Measurements from ENCODE around the gene ETNK1. TPM values are rescaled to one million over a fixed set of nuclear protein-coding genes. Genes with fewer than 3 reads are reported as not detected.
A peak's percentile ranks its signal among the peaks of the same experiment; 100 is the strongest.
"Not testable (repeated sequence)": the region's sequence is repeated elsewhere in the genome, so short reads cannot be mapped to it uniquely, and the experiment has no call there.

Gene ETNK1
- total RNA-seq, 2 donors from 2014 or later = 23.9 to 25.1 TPM

- no peak for ATAC-seq
Measured at GRCh38 chr12:22578328-22578727, 46.6 kb upstream of the ETNK1 start.

GRCh38 chr12:22588817-22589216, 36.2 kb upstream of the ETNK1 start:
- peak; percentile 52 for ATAC-seq
- no peaks in the 10 kb centered on the region for H3K27me3 ChIP-seq
- H3K4me1 ChIP-seq = no peaks in the 10 kb centered on the region
- H3K36me3 ChIP-seq (replicated peaks in 1 of 2; ENCODE audit: insufficient read depth in 1 of 2, low read depth in 2 of 2) = no peaks in the 10 kb centered on the region
- intact Hi-C loops (cut with DNase I) = no loop called here
- H3K9me3 ChIP-seq = no peaks in the 10 kb centered on the region
- peak in 1 of 4 donors; percentile 6 for DNase-seq
- 25 to 29% methylated on average over 4 of the region's 4 CpGs for WGBS, 2 donors
- H3K27ac ChIP-seq = no peak overlapping the region
- H3K4me3 ChIP-seq = no peak overlapping the region
- TF ChIP-seq CTCF (IDR thresholded peaks at IDR 0.05) (no peak), POLR2A (IDR thresholded peaks at IDR 0.05) (no peak)

More at GRCh38 chr12:22578328-22578727, 46.6 kb upstream of the ETNK1 start:
- WGBS, 2 donors = 87 to 95% methylated on average over 3 of the region's 3 CpGs
- Histone ChIP-seq H3K27ac (no peak overlapping the region), H3K4me3 (no peak overlapping the region), H3K36me3 (replicated peaks in 1 of 2; ENCODE audit: insufficient read depth in 1 of 2, low read depth in 2 of 2) (no peaks in the 10 kb centered on the region), H3K4me1 (no peaks in the 10 kb centered on the region), H3K27me3 (no peaks in the 10 kb centered on the region), H3K9me3 (no peaks in the 10 kb centered on the region)
- intact Hi-C loops (cut with DNase I) = no loop called here
- TF ChIP-seq CTCF (IDR thresholded peaks at IDR 0.05) = no peak
- no peak for TF ChIP-seq POLR2A (IDR thresholded peaks at IDR 0.05)
- DNase-seq = no peak

- intact Hi-C loops (cut with DNase I) = no loop called here
- H3K27ac ChIP-seq = no peak overlapping the region
- no peaks in the 10 kb centered on the region for H3K27me3 ChIP-seq
- no peak for TF ChIP-seq CTCF (IDR thresholded peaks at IDR 0.05)
- TF ChIP-seq POLR2A (IDR thresholded peaks at IDR 0.05) = no peak
- no peaks in the 10 kb centered on the region for H3K4me1 ChIP-seq
- ATAC-seq (no peak), DNase-seq (no peak)
- H3K4me3 ChIP-seq = no peak overlapping the region
- H3K9me3 ChIP-seq = no peaks in the 10 kb centered on the region
- H3K36me3 ChIP-seq (replicated peaks in 1 of 2; ENCODE audit: insufficient read depth in 1 of 2, low read depth in 2 of 2) = no peaks in the 10 kb centered on the region
Measured at GRCh38 chr12:22593864-22594263, 31.1 kb upstream of the ETNK1 start.

- 86 to 88% methylated on average over 6 of the region's 6 CpGs for WGBS, 2 donors
- ATAC-seq; H3K27me3 ChIP-seq; intact Hi-C loops (cut with DNase I); H3K27ac ChIP-seq; H3K36me3 ChIP-seq (replicated peaks in 1 of 2; ENCODE audit: insufficient read depth in 1 of 2, low read depth in 2 of 2); DNase-seq; H3K9me3 ChIP-seq; H3K4me3 ChIP-seq; H3K4me1 ChIP-seq: not testable (repeated sequence)
Measured at GRCh38 chr12:22597539-22597938, 27.4 kb upstream of the ETNK1 start.

GRCh38 chr12:22598141-22598762, 26.7 kb upstream of the ETNK1 start:
- intact Hi-C loops (cut with DNase I) = no loop called here
- ATAC-seq = no peak
- Histone ChIP-seq H3K4me1 (no peaks in the 10 kb centered on the region), H3K27me3 (no peaks in the 10 kb centered on the region), H3K9me3 (no peaks in the 10 kb centered on the region), H3K4me3 (no peak overlapping the region), H3K36me3 (replicated peaks in 1 of 2; ENCODE audit: insufficient read depth in 1 of 2, low read depth in 2 of 2) (no peaks in the 10 kb centered on the region), H3K27ac (no peak overlapping the region)
- no peak for DNase-seq
- 2 to 6% methylated on average over 2 of the region's 2 CpGs for WGBS, 2 donors
- TF ChIP-seq POLR2A (IDR thresholded peaks at IDR 0.05) (no peak), CTCF (IDR thresholded peaks at IDR 0.05) (no peak)
